Keratinocyte (primary cell): ENCODE measurements around the gene HOXA7. TPM values are rescaled to one million over a fixed set of nuclear protein-coding genes. Genes with fewer than 3 reads are reported as not detected.

Source experiments
- DNase-seq: peaks from one replicate; pipeline ENCODE4 v3.0.0-alpha.2; 2011; ENCODE audit warnings: low read depth, missing footprints, low spot score
- FAIRE-seq: peaks from 2 replicates; lab custom pipeline; 2011; peaks lifted over from hg19 to GRCh38; lab: Jason Lieb, UNC
- H2AFZ ChIP-seq: 2 replicates; pipeline ENCODE4 v1.6.0; 2012; ENCODE audit warnings: low read length, control low read depth, inconsistent platforms; ENCODE audit not compliant: control insufficient read depth
- H3K27ac ChIP-seq: 2 replicates; pipeline ENCODE4 v1.5.1; 2011; ENCODE audit warnings: low read length; ENCODE audit not compliant: control insufficient read depth, insufficient read depth
- H3K27me3 ChIP-seq: 3 replicates; pipeline ENCODE4 v1.6.0; 2011; ENCODE audit warnings: low read length; ENCODE audit not compliant: control insufficient read depth, insufficient read depth; ENCODE audit errors: extremely low read depth
- H3K36me3 ChIP-seq, 2 experiments: 2 replicates in 1 of 2; 3 replicates in 1 of 2; pipeline ENCODE4 v1.5.1; 2011; ENCODE audit warnings: low read length in 2 of 2, mild to moderate bottlenecking in 1 of 2; ENCODE audit not compliant: control insufficient read depth in 2 of 2, insufficient read depth in 2 of 2; ENCODE audit errors: extremely low read depth in 1 of 2
- H3K4me1 ChIP-seq: 3 replicates; pipeline ENCODE4 v1.5.1; 2011; ENCODE audit warnings: low read length; ENCODE audit not compliant: control insufficient read depth, insufficient read depth; ENCODE audit errors: extremely low read depth
- H3K4me2 ChIP-seq: 3 replicates; pipeline ENCODE4 v1.6.0; 2011; ENCODE audit warnings: low read depth, low read length; ENCODE audit not compliant: control insufficient read depth, insufficient read depth; ENCODE audit errors: extremely low read depth
- H3K4me3 ChIP-seq, 3 experiments: fragments of 200-600 bp in 1 of 3; sonication (generic) in 1 of 3; 2 replicates in 2 of 3; 3 replicates in 1 of 3; pipeline ENCODE4 v1.5.1; 2011 to 2016; ENCODE audit warnings: low read length in 3 of 3, mild to moderate bottlenecking in 3 of 3, control low read depth in 2 of 3, inconsistent platforms in 1 of 3, low read depth in 1 of 3, mixed read lengths in 1 of 3, mixed run types in 1 of 3, moderate library complexity in 1 of 3; ENCODE audit not compliant: control insufficient read depth in 2 of 3, insufficient read depth in 2 of 3; ENCODE audit errors: extremely low read depth in 1 of 3
- H3K79me2 ChIP-seq: 2 replicates; pipeline ENCODE4 v1.6.0; 2012; ENCODE audit warnings: low read length; ENCODE audit not compliant: control insufficient read depth, insufficient read depth
- H3K9ac ChIP-seq: 3 replicates; pipeline ENCODE4 v1.6.0; 2011; ENCODE audit warnings: low read length; ENCODE audit not compliant: control insufficient read depth, insufficient read depth; ENCODE audit errors: extremely low read depth
- H3K9me1 ChIP-seq: 3 replicates; pipeline ENCODE4 v1.6.0; 2011; ENCODE audit warnings: low read length; ENCODE audit not compliant: control insufficient read depth, insufficient read depth; ENCODE audit errors: extremely low read depth
- H3K9me3 ChIP-seq: 2 replicates; pipeline ENCODE4 v1.5.1; 2012; ENCODE audit warnings: low read depth, low read length; ENCODE audit not compliant: control insufficient read depth
- H4K20me1 ChIP-seq: 3 replicates; pipeline ENCODE4 v1.6.0; 2011; ENCODE audit warnings: low read length; ENCODE audit not compliant: control insufficient read depth, insufficient read depth; ENCODE audit errors: extremely low read depth
- CTCF ChIP-seq, 3 experiments: IDR thresholded peaks in 1 of 3; conservative IDR thresholded peaks in 1 of 3; optimal IDR thresholded peaks in 1 of 3; 2 replicates in 2 of 3; 3 replicates in 1 of 3; pipeline versions ENCODE3 to v1.5.1; 2011; ENCODE audit warnings: low read length in 3 of 3, mild to moderate bottlenecking in 3 of 3, moderate library complexity in 2 of 3, control low read depth in 1 of 3, inconsistent platforms in 1 of 3; ENCODE audit not compliant: insufficient read depth in 2 of 3; ENCODE audit errors: extremely low read depth in 1 of 3
- EZH2 ChIP-seq: IDR thresholded peaks from one replicate; pipeline ENCODE4 v1.6.1; 2012; ENCODE audit warnings: inconsistent platforms, mild to moderate bottlenecking, low read length, moderate library complexity
- dilution Hi-C: fragments of 300-500 bp; cut with MboI; formaldehyde crosslinking; loops from one replicate; pipeline ENCODE4 v1.7.0; 2020; ENCODE audit warnings: low sequenced_read_pairs; ENCODE audit not compliant: extremely low pct_ligation_motif_present
- polyA plus RNA-seq, 5 experiments: library from polyadenylated mRNA; depleted of rRNA in 3 of 5; stranded (reverse) in 3 of 5; stranded (forward) in 1 of 5; unstranded in 1 of 5; fragments of >200 nt; gene quantifications; 1 replicate in 1 of 5; 2 replicates in 3 of 5; 3 replicates in 1 of 5; pipeline versions ENCODE4 v1.2.1 to v1.2.3, GENCODE V29; 2011 to 2012; ENCODE audit warnings: missing spikeins in 2 of 5, low read depth in 1 of 5, low replicate concordance in 1 of 5

HOXA7 gene
- polyA plus RNA-seq, 1 donor (not counting 4 experiments of a cell fraction or from before 2014, with no cell fraction given) = 8.1 TPM

DNA sequence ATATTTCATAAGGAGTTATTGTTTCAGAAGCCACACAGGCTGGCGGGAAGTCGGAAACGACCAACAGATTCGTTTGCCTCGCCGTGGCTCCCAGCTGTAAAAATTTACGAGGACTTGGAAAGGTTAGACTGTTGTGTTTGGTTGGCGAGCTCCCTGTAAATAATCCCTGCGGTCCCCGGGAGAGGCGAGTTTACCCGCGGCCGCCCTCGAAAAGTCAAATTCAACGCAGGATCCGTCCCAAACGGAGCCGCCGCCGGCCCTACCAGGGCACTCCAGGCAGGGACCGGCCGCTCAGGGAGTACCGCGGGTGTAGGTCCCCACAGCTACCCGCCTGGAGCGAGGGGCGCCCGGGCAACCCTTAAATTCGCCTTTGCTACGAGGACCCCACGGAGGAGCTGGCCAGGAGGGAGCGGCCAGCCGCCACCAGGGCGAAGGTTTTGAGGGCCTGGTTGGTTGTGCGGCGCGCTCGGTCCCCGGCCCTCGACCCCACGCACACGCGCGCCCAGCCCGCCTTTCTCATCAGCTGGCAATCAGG lies 9.6 kb upstream of the HOXA7 start:
- Histone ChIP-seq H3K36me3 (peaks cover 4 to 10% of the 10 kb centered on the region in 2 experiments), H3K9ac (peak overlapping the region; percentile 83), H3K9me1 (no peaks in the 10 kb centered on the region), H3K9me3 (no peaks in the 10 kb centered on the region), H3K27me3 (no peaks in the 10 kb centered on the region), H3K27ac (peak overlapping the region; percentile 87), H3K4me3 (peak overlapping the region; percentile 78 to 94 (median 84)), H3K79me2 (peaks cover 88% of the 10 kb centered on the region), H2AFZ (peak overlapping the region; percentile 95), H3K4me2 (peak overlapping the region; percentile 98), H3K4me1 (peaks cover 21% of the 10 kb centered on the region), H4K20me1 (no peaks in the 10 kb centered on the region)
- FAIRE-seq (no peak), DNase-seq (no peak)
- dilution Hi-C loops = no loop called here
- TF ChIP-seq EZH2 (no peak), CTCF (optimal IDR thresholded peaks at IDR 0.05 in 1 of 3, IDR thresholded peaks at IDR 0.05 in 1 of 3, conservative IDR thresholded peaks at IDR 0.05 in 1 of 3; ENCODE audit: extremely low read depth in 1 of 3, insufficient read depth in 2 of 3, low read length in 3 of 3) (no peak)

GRCh38 chr7:27165089-27165995 lies 8.9 kb upstream of the HOXA7 start, which contains the start of gene HOXA9:
TSS of gene HOXA9 (minus strand) at chr7:27165537. CDS start at chr7:27165457, 80 bp downstream.
- FAIRE-seq (peak; percentile 76), DNase-seq (peak; percentile 79)
- dilution Hi-C loops = no loop called here
- H3K9me3 ChIP-seq = no peaks in the 10 kb centered on the region
- no peaks in the 10 kb centered on the region for H3K9me1 ChIP-seq
- peaks cover 82% of the 10 kb centered on the region for H3K79me2 ChIP-seq
- no peaks in the 10 kb centered on the region for H3K27me3 ChIP-seq
- H4K20me1 ChIP-seq = no peaks in the 10 kb centered on the region
- peak within 1 kb of the TSS; percentile 87 for H3K27ac ChIP-seq
- peak within 1 kb of the TSS; percentile 98 for H3K4me2 ChIP-seq
- no peak for TF ChIP-seq CTCF (optimal IDR thresholded peaks at IDR 0.05 in 1 of 3, IDR thresholded peaks at IDR 0.05 in 1 of 3, conservative IDR thresholded peaks at IDR 0.05 in 1 of 3; ENCODE audit: extremely low read depth in 1 of 3, insufficient read depth in 2 of 3, low read length in 3 of 3)
- no peak for TF ChIP-seq EZH2
- H3K36me3 ChIP-seq = peaks cover 4 to 10% of the 10 kb centered on the region in 2 experiments
- peak within 1 kb of the TSS; percentile 78 to 94 (median 84) for H3K4me3 ChIP-seq
- peaks cover 21% of the 10 kb centered on the region for H3K4me1 ChIP-seq
- H2AFZ ChIP-seq = peak within 1 kb of the TSS; percentile 95
- peak within 1 kb of the TSS; percentile 83 for H3K9ac ChIP-seq
